Activated naive CD8-positive, alpha-beta T cell treated with anti-CD3 and anti-CD28 coated beads, Interleukin-2, amount 10 ng/mL, durations not matched to agents 7 days and 5 days (primary cell): ENCODE measurements around the gene PANX1. TPM values are rescaled to one million over a fixed set of nuclear protein-coding genes. Genes with fewer than 3 reads are reported as not detected.
"Not testable (repeated sequence)": the region's sequence is repeated elsewhere in the genome, so short reads cannot be mapped to it uniquely, and the experiment has no call there.

Source experiments
- ATAC-seq: fragments of 150-1000 bp; cut with Tn5 transposase; one replicate; pipeline ENCODE4 v1.10.0; 2021; ENCODE audit warnings: low read depth, moderate library complexity
- POLR2A ChIA-PET: fragments of 350-600 bp; sonication (Branson Sonifier 250); formaldehyde crosslinking; loops from one replicate; lab custom pipeline; 2021; ENCODE audit warnings: antibody characterized with exemption; lab: Charles Lee
- DNase-seq: peaks from one replicate; pipeline ENCODE4 v3.0.0; 2021
- H3K27ac Mint-ChIP-seq: one replicate; pipeline ENCODE4 v1.8.0; 2022; ENCODE audit warnings: mild to moderate bottlenecking, mixed read lengths
- H3K27me3 Mint-ChIP-seq: one replicate; pipeline ENCODE4 v1.8.0; 2022; ENCODE audit warnings: mild to moderate bottlenecking, moderate library complexity, mixed read lengths
- H3K36me3 Mint-ChIP-seq: one replicate; pipeline ENCODE4 v1.8.0; 2021; ENCODE audit warnings: mild to moderate bottlenecking, mixed read lengths
- H3K4me1 Mint-ChIP-seq: one replicate; pipeline ENCODE4 v1.8.0; 2021; ENCODE audit warnings: mixed read lengths
- H3K4me3 Mint-ChIP-seq: one replicate; pipeline ENCODE4 v1.8.0; 2022; ENCODE audit warnings: mild to moderate bottlenecking, moderate library complexity, mixed read lengths
- H3K9me3 Mint-ChIP-seq: one replicate; pipeline ENCODE4 v1.8.0; 2021; ENCODE audit warnings: mixed read lengths
- total RNA-seq, 2 experiments: library from RNA; stranded (reverse); gene quantifications; one replicate each; pipeline ENCODE4 v1.2.3, GENCODE V29; 2021

The PANX1 gene
- total RNA-seq, 2 experiments from 2014 or later, result 9.4 to 9.8 TPM

GRCh38 chr11:94117197-94117574 lies 11.5 kb upstream of the PANX1 start:
- no peaks in the 10 kb centered on the region for H3K36me3 Mint-ChIP-seq
- POLR2A ChIA-PET, result no interaction called here
- DNase-seq, result no peak
- no peak overlapping the region for H3K4me3 Mint-ChIP-seq
- no peaks in the 10 kb centered on the region for H3K4me1 Mint-ChIP-seq
- no peak overlapping the region for H3K27ac Mint-ChIP-seq
- H3K9me3 Mint-ChIP-seq, result no peaks in the 10 kb centered on the region
- ATAC-seq, result no peak
- peaks cover 9% of the 10 kb centered on the region for H3K27me3 Mint-ChIP-seq

- peaks cover 9% of the 10 kb centered on the region for H3K27me3 Mint-ChIP-seq
- no peaks in the 10 kb centered on the region for H3K36me3 Mint-ChIP-seq
- DNase-seq, result no peak
- H3K9me3 Mint-ChIP-seq, result no peaks in the 10 kb centered on the region
- H3K27ac Mint-ChIP-seq, result no peak overlapping the region
- no peaks in the 10 kb centered on the region for H3K4me1 Mint-ChIP-seq
- ATAC-seq, result no peak
- no peak overlapping the region for H3K4me3 Mint-ChIP-seq
- POLR2A ChIA-PET, result no interaction called here
Measured at GRCh38 chr11:94117871-94118270, 10.8 kb upstream of the PANX1 start.

GRCh38 chr11:94119676-94120075 lies 9.0 kb upstream of the PANX1 start:
- H3K27ac Mint-ChIP-seq, H3K27me3 Mint-ChIP-seq, H3K36me3 Mint-ChIP-seq, H3K4me3 Mint-ChIP-seq, H3K9me3 Mint-ChIP-seq, DNase-seq, POLR2A ChIA-PET, ATAC-seq, H3K4me1 Mint-ChIP-seq: not testable (repeated sequence)

- DNase-seq, H3K4me1 Mint-ChIP-seq, POLR2A ChIA-PET, H3K27me3 Mint-ChIP-seq, ATAC-seq, H3K4me3 Mint-ChIP-seq, H3K27ac Mint-ChIP-seq, H3K36me3 Mint-ChIP-seq, H3K9me3 Mint-ChIP-seq: not testable (repeated sequence)
Measured at GRCh38 chr11:94120516-94120915, 8.1 kb upstream of the PANX1 start.

GRCh38 chr11:94120946-94121345 lies 7.7 kb upstream of the PANX1 start:
- no peak overlapping the region for H3K27ac Mint-ChIP-seq
- ATAC-seq, result no peak

GRCh38 chr11:94125407-94126115 lies 3.1 kb upstream of the PANX1 start:
- DNase-seq (no peak), ATAC-seq (no peak)
- POLR2A ChIA-PET, result no interaction called here
- Mint-ChIP-seq H3K27ac (no peak overlapping the region), H3K27me3 (peaks cover 4% of the 10 kb centered on the region), H3K4me1 (peaks cover 10% of the 10 kb centered on the region), H3K9me3 (peaks cover 4% of the 10 kb centered on the region), H3K4me3 (no peak overlapping the region), H3K36me3 (no peaks in the 10 kb centered on the region)

More at GRCh38 chr11:94120946-94121345, 7.7 kb upstream of the PANX1 start:
- no peak for DNase-seq
- Mint-ChIP-seq H3K27me3 (no peaks in the 10 kb centered on the region), H3K9me3 (peaks cover 4% of the 10 kb centered on the region), H3K4me3 (no peak overlapping the region), H3K36me3 (no peaks in the 10 kb centered on the region), H3K4me1 (no peaks in the 10 kb centered on the region)
- POLR2A ChIA-PET, result no interaction called here

- ATAC-seq, result no peak
- Mint-ChIP-seq H3K36me3 (no peaks in the 10 kb centered on the region), H3K9me3 (peaks cover 4% of the 10 kb centered on the region), H3K4me1 (peaks cover 10% of the 10 kb centered on the region), H3K27me3 (peaks cover 4% of the 10 kb centered on the region), H3K4me3 (peak overlapping the region; percentile 88), H3K27ac (peak overlapping the region; percentile 88)
- DNase-seq, result no peak
- POLR2A ChIA-PET, result interaction anchor here (2.5 kb wide), 1 partner anchor 386 kb away, joined by 10 read pairs; the partner anchor contains the start of genes C11orf54 and TAF1D
Measured at GRCh38 chr11:94127638-94128037, 1.0 kb upstream of the PANX1 start.

GRCh38 chr11:94128291-94128745 lies 323 bp upstream of the PANX1 start:
- ATAC-seq (peak; percentile 31), DNase-seq (no peak)
- POLR2A ChIA-PET, result interaction anchor here (0.8 to 2.5 kb wide), 8 partner anchors 15 to 940 kb away, joined by 3 to 10 read pairs (median 5); partner anchors contain the start of genes C11orf54, CWC15, KDM4D and MED17
- Mint-ChIP-seq H3K27me3 (peaks cover 4% of the 10 kb centered on the region), H3K9me3 (peaks cover 4% of the 10 kb centered on the region), H3K36me3 (no peaks in the 10 kb centered on the region), H3K4me3 (peak overlapping the region; percentile 88), H3K27ac (peak overlapping the region; percentile 88), H3K4me1 (peaks cover 12% of the 10 kb centered on the region)

- POLR2A ChIA-PET, result interaction anchor here (0.8 to 2.5 kb wide), 9 partner anchors 13 to 1660 kb away, joined by 3 to 10 read pairs (median 4); partner anchors contain the start of genes C11orf54, CEP57, CWC15 and FAM76B
- Mint-ChIP-seq H3K27me3 (peaks cover 4% of the 10 kb centered on the region), H3K27ac (no peak overlapping the region), H3K4me1 (peaks cover 20% of the 10 kb centered on the region), H3K4me3 (no peak overlapping the region), H3K36me3 (no peaks in the 10 kb centered on the region), H3K9me3 (no peaks in the 10 kb centered on the region)
- ATAC-seq (peak; percentile 34), DNase-seq (no peak)
Measured at GRCh38 chr11:94129512-94130297, 1.1 kb downstream of the PANX1 start.

GRCh38 chr11:94130298-94131046 lies 1.8 kb downstream of the PANX1 start:
- Mint-ChIP-seq H3K36me3 (peaks cover under 1% of the 10 kb centered on the region), H3K27me3 (peaks cover 4% of the 10 kb centered on the region), H3K4me1 (peaks cover 25% of the 10 kb centered on the region), H3K27ac (no peak overlapping the region), H3K9me3 (no peaks in the 10 kb centered on the region), H3K4me3 (no peak overlapping the region)
- DNase-seq, result no peak
- POLR2A ChIA-PET, result interaction anchor here (1.7 to 2.5 kb wide), 3 partner anchors 12 to 389 kb away, joined by 3 to 10 read pairs (median 9); partner anchors contain the start of genes C11orf54, MED17 and TAF1D
- ATAC-seq, result no peak

GRCh38 chr11:94131047-94131717 lies 2.5 kb downstream of the PANX1 start:
- POLR2A ChIA-PET, result no interaction called here
- Mint-ChIP-seq H3K4me3 (no peak overlapping the region), H3K27ac (no peak overlapping the region), H3K36me3 (peaks cover 8% of the 10 kb centered on the region), H3K9me3 (peaks cover 1% of the 10 kb centered on the region), H3K4me1 (peaks cover 31% of the 10 kb centered on the region), H3K27me3 (peaks cover 3% of the 10 kb centered on the region)
- ATAC-seq (no peak), DNase-seq (no peak)

- DNase-seq (no peak), ATAC-seq (no peak)
- peaks cover 4% of the 10 kb centered on the region for H3K9me3 Mint-ChIP-seq
- peaks cover 2% of the 10 kb centered on the region for H3K27me3 Mint-ChIP-seq
- POLR2A ChIA-PET, result no interaction called here
- H3K4me1 Mint-ChIP-seq, result peaks cover 33% of the 10 kb centered on the region
- H3K27ac Mint-ChIP-seq, result no peak overlapping the region
- peaks cover 11% of the 10 kb centered on the region for H3K36me3 Mint-ChIP-seq
- H3K4me3 Mint-ChIP-seq, result no peak overlapping the region
Measured at GRCh38 chr11:94131718-94132115, 3.1 kb downstream of the PANX1 start.
